SK-N-DZ (cell line): ENCODE results near the gene ANTXR1.
"Not testable (repeated sequence)": the region's sequence is repeated elsewhere in the genome, so short reads cannot be mapped to it uniquely, and the experiment has no call there.

Experiments
- DNase-seq: peaks from one replicate; pipeline ENCODE4 v3.0.0-alpha.2; 2015; ENCODE audit warnings: low spot score

The ANTXR1 gene

DNA sequence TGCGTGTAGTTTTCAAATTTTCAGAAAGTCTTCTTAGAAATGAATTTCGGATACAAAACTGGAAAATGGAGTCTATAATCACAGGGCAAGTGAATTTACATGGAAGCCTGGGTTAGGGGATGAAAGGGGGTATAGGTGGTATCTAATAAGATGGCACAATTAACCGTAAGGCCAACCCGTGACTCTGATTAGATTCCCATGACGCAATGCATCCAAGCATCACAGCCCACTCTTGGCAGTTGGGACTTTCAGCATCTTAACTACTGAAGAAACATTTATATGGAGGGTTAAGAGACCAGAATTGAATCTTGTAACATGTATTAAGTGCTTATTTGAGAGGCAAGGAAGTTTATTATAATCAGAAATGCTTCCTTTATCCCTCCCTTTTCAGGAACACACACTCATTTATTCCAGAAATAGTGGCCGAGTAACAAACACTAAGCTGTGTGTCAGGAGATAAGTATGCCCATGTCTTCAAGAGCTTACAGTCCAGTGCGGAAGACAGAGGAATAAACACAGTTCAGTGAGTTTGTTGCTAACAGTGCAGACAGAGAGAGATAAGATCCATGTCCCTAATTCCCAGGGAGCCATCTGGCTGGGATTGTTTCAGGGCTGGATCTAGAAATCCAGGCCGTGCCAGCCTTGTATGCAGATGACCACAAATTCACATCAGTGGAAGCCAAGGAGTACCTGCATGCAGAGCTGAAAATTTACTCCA is 151.2 kb downstream of the ANTXR1 start:
- peak; percentile 82 for DNase-seq

- no peak for DNase-seq
Measured at GRCh38 chr2:69165091-69165880, 152.3 kb downstream of the ANTXR1 start.

DNA sequence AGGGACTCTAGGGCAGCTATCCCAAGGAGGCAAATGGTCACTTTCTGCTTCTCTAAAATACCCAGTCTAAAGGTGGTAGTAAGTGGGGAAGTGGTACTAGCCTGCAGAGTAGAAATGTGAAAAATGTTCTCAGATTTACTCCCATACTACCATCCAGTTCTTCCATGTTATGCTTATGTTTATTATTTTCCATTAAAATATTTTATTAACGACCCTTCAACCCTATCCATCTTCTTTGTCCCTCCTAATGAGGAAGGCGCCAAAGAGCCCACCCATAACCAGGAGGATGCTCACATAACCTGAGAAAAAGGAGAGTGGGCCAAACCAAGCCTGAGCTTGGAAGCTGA is 153.5 kb downstream of the ANTXR1 start:
- no peak for DNase-seq

GRCh38 chr2:69166812-69167468 is 154.0 kb downstream of the ANTXR1 start:
- no peak for DNase-seq

GRCh38 chr2:69167469-69167822 is 154.5 kb downstream of the ANTXR1 start:
- DNase-seq: no peak

- no peak for DNase-seq
Measured at GRCh38 chr2:69168144-69168813, 155.3 kb downstream of the ANTXR1 start.

- no peak for DNase-seq
Measured at GRCh38 chr2:69168950-69169654, 156.1 kb downstream of the ANTXR1 start.

- DNase-seq: no peak
Measured at GRCh38 chr2:69169655-69170389, 156.8 kb downstream of the ANTXR1 start.

- DNase-seq: no peak
Measured at GRCh38 chr2:69170661-69171060, 157.7 kb downstream of the ANTXR1 start.

GRCh38 chr2:69171116-69171896 is 158.3 kb downstream of the ANTXR1 start:
- no peak for DNase-seq

GRCh38 chr2:69171897-69172525 is 159.0 kb downstream of the ANTXR1 start:
- no peak for DNase-seq

- no peak for DNase-seq
Measured at GRCh38 chr2:69173706-69174105, 160.7 kb downstream of the ANTXR1 start.

- not testable (repeated sequence) for DNase-seq
Measured at GRCh38 chr2:69174211-69174610, 161.2 kb downstream of the ANTXR1 start.

DNA sequence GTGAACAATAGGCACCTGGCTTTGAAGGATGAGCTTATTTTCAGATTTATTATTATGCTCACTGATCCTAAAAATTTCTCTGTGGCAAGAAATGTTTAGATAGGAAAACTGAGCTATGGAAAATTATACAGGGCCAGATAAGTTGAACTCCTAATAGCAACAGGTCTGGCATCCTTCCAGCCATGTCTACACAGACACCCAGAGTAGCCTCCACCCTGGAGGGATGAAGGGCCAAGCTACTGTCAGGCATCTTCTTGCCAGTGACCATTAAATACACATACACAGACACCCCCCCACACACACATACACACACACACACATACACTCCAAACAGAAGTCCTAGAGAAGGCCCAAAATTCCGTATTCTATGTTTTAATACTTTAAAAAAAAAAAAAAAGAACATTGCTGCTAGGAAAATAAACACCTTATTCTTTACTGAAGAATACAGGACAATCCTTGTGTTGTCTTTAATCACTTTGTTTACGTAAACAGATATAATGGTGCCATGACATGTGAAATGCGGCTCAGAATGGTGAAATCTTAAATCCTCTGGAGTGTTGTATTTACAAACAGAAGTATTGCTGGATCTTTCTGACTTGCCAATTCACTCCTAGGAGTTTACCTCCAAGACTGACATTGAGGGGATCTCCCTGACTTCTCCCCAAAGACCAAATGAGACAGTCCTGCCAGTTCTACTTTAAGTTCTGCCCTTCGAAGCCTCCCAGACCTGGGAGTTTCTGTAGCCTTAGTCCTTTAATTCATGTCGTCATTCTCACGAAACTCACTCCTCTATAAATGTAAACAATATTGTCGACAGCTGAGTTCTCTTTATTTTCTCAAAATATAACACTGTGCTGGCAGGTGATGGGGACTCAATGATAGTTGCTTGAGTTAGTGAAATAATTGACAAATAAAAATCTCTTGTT is 163.1 kb downstream of the ANTXR1 start:
- no peak for DNase-seq

GRCh38 chr2:69177063-69177771 is 164.2 kb downstream of the ANTXR1 start:
- DNase-seq: peak; percentile 78

DNA sequence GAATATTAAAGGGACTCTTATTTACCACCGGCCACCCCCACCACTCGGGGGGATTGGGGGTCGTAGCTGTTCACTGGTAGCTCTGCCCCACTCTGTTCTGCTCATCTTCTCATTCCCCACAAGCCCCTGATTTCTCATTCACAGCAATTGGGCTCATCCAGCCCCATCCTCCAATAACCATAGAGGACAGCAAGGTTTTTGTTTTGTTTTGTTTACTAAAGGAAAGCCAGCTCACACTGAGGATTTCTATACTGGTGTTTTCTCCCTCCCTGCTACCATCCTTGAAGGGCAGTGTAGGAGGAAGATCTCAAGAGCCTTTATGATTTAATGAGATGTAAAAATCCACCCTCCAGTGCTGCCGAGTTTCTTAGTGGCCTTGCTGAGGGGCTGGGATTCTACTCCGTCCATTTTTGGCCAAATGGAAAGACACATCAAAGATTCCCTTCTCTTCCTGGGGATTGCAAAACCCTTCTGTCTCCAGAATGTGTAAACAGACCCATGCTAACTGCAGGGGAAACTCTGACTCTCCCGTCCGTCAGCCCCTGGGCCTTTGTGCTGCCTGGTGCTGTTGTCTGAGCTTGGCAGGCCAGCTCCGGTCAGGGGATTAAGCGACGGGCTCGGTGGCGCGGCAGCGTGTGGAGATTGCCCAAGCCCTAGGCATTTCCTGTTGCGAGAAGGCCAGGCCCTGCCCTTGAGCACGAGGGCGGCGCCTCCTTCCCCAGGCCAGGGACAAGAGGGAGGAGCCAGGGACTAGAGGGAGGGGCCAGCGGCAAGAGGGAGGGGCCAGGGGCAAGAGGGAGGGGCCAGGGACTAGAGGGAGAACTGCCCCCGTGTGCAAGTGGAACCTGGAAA is 165.0 kb downstream of the ANTXR1 start:
- DNase-seq: no peak

- DNase-seq: no peak
Measured at GRCh38 chr2:69178756-69179155, 165.8 kb downstream of the ANTXR1 start.
